ENCODE data around the gene STRN4.

- no peak for TF ChIP-seq CTCF (IDR thresholded peaks at IDR 0.05; ENCODE audit: insufficient read depth, low read length)
- no peak for TF ChIP-seq GABPA (IDR thresholded peaks at IDR 0.05; ENCODE audit: low read depth)
These were observed 26.1 kb upstream of the STRN4 start for GRCh38 chr19:46772170-46773017.
